Adrenal gland (tissue), 5 donors: ENCODE measurements around the gene GTF3C5.

ENCODE experiments used
- POLR2A ChIP-seq, 2 donors: fragments of 450-650 bp; IDR thresholded peaks; one replicate each; pipeline ENCODE4 v1.6.1; 2017; ENCODE audit warnings: antibody characterized with exemption in 2 of 2, mild to moderate bottlenecking in 2 of 2, moderate library complexity in 1 of 2
- TF ChIP-seq, protein P1 (sequence below), 6 experiments: fragments of 450-650 bp in 4 of 6; fragments of 200-600 bp in 2 of 6; sonication (generic) in 1 of 6; IDR thresholded peaks; 1 replicate in 5 of 6; 2 replicates in 1 of 6; pipeline versions ENCODE4 v1.5.1 to v1.8.0; 2016 to 2021; ENCODE audit warnings: antibody characterized with exemption in 6 of 6, mild to moderate bottlenecking in 2 of 6, moderate library complexity in 1 of 6
- donor health status: DM: no; HTN: no; CAD: no.

GRCh38 chr9:133098871-133099270 is 68.1 kb downstream of the GTF3C5 start:
- TF ChIP-seq, protein P1, sequence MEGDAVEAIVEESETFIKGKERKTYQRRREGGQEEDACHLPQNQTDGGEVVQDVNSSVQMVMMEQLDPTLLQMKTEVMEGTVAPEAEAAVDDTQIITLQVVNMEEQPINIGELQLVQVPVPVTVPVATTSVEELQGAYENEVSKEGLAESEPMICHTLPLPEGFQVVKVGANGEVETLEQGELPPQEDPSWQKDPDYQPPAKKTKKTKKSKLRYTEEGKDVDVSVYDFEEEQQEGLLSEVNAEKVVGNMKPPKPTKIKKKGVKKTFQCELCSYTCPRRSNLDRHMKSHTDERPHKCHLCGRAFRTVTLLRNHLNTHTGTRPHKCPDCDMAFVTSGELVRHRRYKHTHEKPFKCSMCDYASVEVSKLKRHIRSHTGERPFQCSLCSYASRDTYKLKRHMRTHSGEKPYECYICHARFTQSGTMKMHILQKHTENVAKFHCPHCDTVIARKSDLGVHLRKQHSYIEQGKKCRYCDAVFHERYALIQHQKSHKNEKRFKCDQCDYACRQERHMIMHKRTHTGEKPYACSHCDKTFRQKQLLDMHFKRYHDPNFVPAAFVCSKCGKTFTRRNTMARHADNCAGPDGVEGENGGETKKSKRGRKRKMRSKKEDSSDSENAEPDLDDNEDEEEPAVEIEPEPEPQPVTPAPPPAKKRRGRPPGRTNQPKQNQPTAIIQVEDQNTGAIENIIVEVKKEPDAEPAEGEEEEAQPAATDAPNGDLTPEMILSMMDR (IDR thresholded peaks at IDR 0.05) = no peak
- no peak for TF ChIP-seq POLR2A (IDR thresholded peaks at IDR 0.05)
